HG03135 (cell line): Measurements from ENCODE around the gene FOXD4L3.
"Not testable (repeated sequence)": the region's sequence is repeated elsewhere in the genome, so short reads cannot be mapped to it uniquely, and the experiment has no call there.

Experiments used
- ATAC-seq: cut with Tn5 transposase; IDR thresholded peaks from one replicate; pipeline ENCODE4 v1.9.1; 2021; ENCODE audit warnings: mild to moderate bottlenecking, moderate library complexity; ENCODE audit not compliant: unreplicated experiment

FOXD4L3 gene

GRCh38 chr9:68343992-68344391 is 41.3 kb downstream of the FOXD4L3 start:
- not testable (repeated sequence) for ATAC-seq

DNA sequence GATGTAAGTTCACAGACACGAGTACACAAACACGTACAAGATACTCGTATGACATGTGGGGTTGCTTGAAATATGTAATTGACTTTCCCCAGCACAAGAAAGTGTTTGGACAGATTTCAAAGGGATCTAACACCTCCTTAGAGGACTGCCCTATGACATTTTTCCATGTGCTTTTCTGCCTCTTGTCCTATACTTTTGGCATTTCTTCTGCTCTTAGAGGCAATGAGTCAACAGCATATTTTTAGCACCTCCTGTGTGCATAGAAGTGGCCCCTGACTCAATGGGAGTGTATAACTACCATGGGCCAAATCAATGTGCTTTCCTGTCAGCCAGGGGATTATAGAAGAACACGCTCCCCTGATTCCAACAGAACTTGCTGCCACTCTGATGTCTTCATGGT is 49.0 kb downstream of the FOXD4L3 start:
- not testable (repeated sequence) for ATAC-seq
